Activated T-cell treated with anti-CD3 and anti-CD28 coated beads, Interleukin-2, amount 50 U/mL, for 4 hours (primary cell): ENCODE results near the gene WNT7B. TPM values are rescaled to one million over a fixed set of nuclear protein-coding genes. Genes with fewer than 3 reads are reported as not detected.

Experiments
- ATAC-seq, 2 donors: fragments of 200-7000 bp; cut with Tn5 transposase; one replicate each; pipeline ENCODE4 v1.10.0; 2021
- DNase-seq: peaks from one replicate; pipeline ENCODE4 v3.0.0-alpha.2; 2020
- H3K27me3 Mint-ChIP-seq: one replicate; pipeline ENCODE4 v1.8.0; 2021; ENCODE audit warnings: low read depth, mixed read lengths
- H3K36me3 Mint-ChIP-seq: one replicate; pipeline ENCODE4 v1.8.0; 2022; ENCODE audit warnings: mixed read lengths; ENCODE audit not compliant: insufficient read depth
- H3K4me1 Mint-ChIP-seq: one replicate; pipeline ENCODE4 v1.8.0; 2021; ENCODE audit warnings: low read depth, mixed read lengths
- H3K4me3 Mint-ChIP-seq: one replicate; pipeline ENCODE4 v1.8.0; 2021; ENCODE audit warnings: mild to moderate bottlenecking, moderate library complexity, mixed read lengths
- H3K9me3 Mint-ChIP-seq: one replicate; pipeline ENCODE4 v1.8.0; 2021; ENCODE audit warnings: mixed read lengths
- total RNA-seq, 3 donors: library from RNA; stranded (reverse); gene quantifications; one replicate each; pipeline ENCODE4 v1.2.1, GENCODE V29; 2021

WNT7B gene
- total RNA-seq, 3 donors from 2014 or later, result 0.05 TPM; not detected in 2

- DNase-seq (no peak), ATAC-seq (no peak)
- Mint-ChIP-seq H3K27me3 (peaks cover 3% of the 10 kb centered on the region), H3K9me3 (no peaks in the 10 kb centered on the region), H3K4me1 (peaks cover 12% of the 10 kb centered on the region), H3K4me3 (no peak overlapping the region), H3K36me3 (no peaks in the 10 kb centered on the region)
Observed at GRCh38 chr22:46003271-46004091, 26.5 kb upstream of the WNT7B start.

- Mint-ChIP-seq H3K27me3 (peaks cover 3% of the 10 kb centered on the region), H3K9me3 (no peaks in the 10 kb centered on the region)
Observed at GRCh38 chr22:46002757-46003270, 25.9 kb upstream of the WNT7B start.

GRCh38 chr22:46001426-46002106 lies 24.6 kb upstream of the WNT7B start:
- H3K36me3 Mint-ChIP-seq, result no peaks in the 10 kb centered on the region
- DNase-seq, result no peak

More at GRCh38 chr22:46002757-46003270, 25.9 kb upstream of the WNT7B start:
- DNase-seq (no peak), ATAC-seq (no peak)
- no peak overlapping the region for H3K4me3 Mint-ChIP-seq
- H3K4me1 Mint-ChIP-seq, result peaks cover 12% of the 10 kb centered on the region
- no peaks in the 10 kb centered on the region for H3K36me3 Mint-ChIP-seq

GRCh38 chr22:46001046-46001425 lies 24.1 kb upstream of the WNT7B start:
- no peak for DNase-seq
- ATAC-seq, result no peak
- no peak overlapping the region for H3K4me3 Mint-ChIP-seq
- peaks cover 8% of the 10 kb centered on the region for H3K4me1 Mint-ChIP-seq
- H3K9me3 Mint-ChIP-seq, result no peaks in the 10 kb centered on the region
- no peaks in the 10 kb centered on the region for H3K27me3 Mint-ChIP-seq
- no peaks in the 10 kb centered on the region for H3K36me3 Mint-ChIP-seq

More at GRCh38 chr22:46001426-46002106, 24.6 kb upstream of the WNT7B start:
- Mint-ChIP-seq H3K4me1 (peaks cover 12% of the 10 kb centered on the region), H3K9me3 (no peaks in the 10 kb centered on the region), H3K4me3 (no peak overlapping the region), H3K27me3 (peaks cover 3% of the 10 kb centered on the region)
- ATAC-seq, result no peak

GRCh38 chr22:46000081-46001027 lies 23.4 kb upstream of the WNT7B start:
- H3K4me3 Mint-ChIP-seq, result no peak overlapping the region
- no peaks in the 10 kb centered on the region for H3K27me3 Mint-ChIP-seq
- H3K36me3 Mint-ChIP-seq, result no peaks in the 10 kb centered on the region
- DNase-seq, result no peak
- H3K9me3 Mint-ChIP-seq, result no peaks in the 10 kb centered on the region
- no peak for ATAC-seq
- peaks cover 6% of the 10 kb centered on the region for H3K4me1 Mint-ChIP-seq

GRCh38 chr22:45999379-45999971 lies 22.5 kb upstream of the WNT7B start:
- no peak for ATAC-seq
- no peak overlapping the region for H3K4me3 Mint-ChIP-seq
- H3K27me3 Mint-ChIP-seq, result no peaks in the 10 kb centered on the region
- H3K4me1 Mint-ChIP-seq, result peaks cover 3% of the 10 kb centered on the region
- H3K36me3 Mint-ChIP-seq, result no peaks in the 10 kb centered on the region
- no peak for DNase-seq
- no peaks in the 10 kb centered on the region for H3K9me3 Mint-ChIP-seq

- DNase-seq (no peak), ATAC-seq (no peak)
- Mint-ChIP-seq H3K4me1 (no peaks in the 10 kb centered on the region), H3K36me3 (no peaks in the 10 kb centered on the region), H3K4me3 (no peak overlapping the region), H3K9me3 (no peaks in the 10 kb centered on the region), H3K27me3 (no peaks in the 10 kb centered on the region)
Observed at GRCh38 chr22:45998638-45999378, 21.8 kb upstream of the WNT7B start.

- ATAC-seq (no peak), DNase-seq (no peak)
- H3K27me3 Mint-ChIP-seq, result no peaks in the 10 kb centered on the region
- H3K36me3 Mint-ChIP-seq, result no peaks in the 10 kb centered on the region
- H3K4me3 Mint-ChIP-seq, result no peak overlapping the region
- no peaks in the 10 kb centered on the region for H3K4me1 Mint-ChIP-seq
- no peaks in the 10 kb centered on the region for H3K9me3 Mint-ChIP-seq
Observed at GRCh38 chr22:45997777-45998637, 21.0 kb upstream of the WNT7B start.

GRCh38 chr22:45997077-45997776 lies 20.3 kb upstream of the WNT7B start:
- DNase-seq (no peak), ATAC-seq (peak in 1 of 2 donors; percentile 32)
- H3K4me3 Mint-ChIP-seq, result no peak overlapping the region
- H3K36me3 Mint-ChIP-seq, result no peaks in the 10 kb centered on the region
- H3K9me3 Mint-ChIP-seq, result no peaks in the 10 kb centered on the region
- H3K27me3 Mint-ChIP-seq, result no peaks in the 10 kb centered on the region
- no peaks in the 10 kb centered on the region for H3K4me1 Mint-ChIP-seq

GRCh38 chr22:45996241-45997076 lies 19.5 kb upstream of the WNT7B start:
- Mint-ChIP-seq H3K4me3 (no peak overlapping the region), H3K27me3 (no peaks in the 10 kb centered on the region), H3K4me1 (no peaks in the 10 kb centered on the region), H3K9me3 (no peaks in the 10 kb centered on the region), H3K36me3 (no peaks in the 10 kb centered on the region)
- ATAC-seq, result no peak
- DNase-seq, result no peak

GRCh38 chr22:45995405-45996101 lies 18.6 kb upstream of the WNT7B start:
- no peaks in the 10 kb centered on the region for H3K27me3 Mint-ChIP-seq
- no peak overlapping the region for H3K4me3 Mint-ChIP-seq
- H3K36me3 Mint-ChIP-seq, result no peaks in the 10 kb centered on the region
- H3K9me3 Mint-ChIP-seq, result no peaks in the 10 kb centered on the region
- no peaks in the 10 kb centered on the region for H3K4me1 Mint-ChIP-seq
- ATAC-seq, result no peak
- DNase-seq, result no peak
